Type B pancreatic cell (in vitro differentiated cells): Measurements from ENCODE around the gene DUOX2. TPM values are rescaled to one million over a fixed set of nuclear protein-coding genes. Genes with fewer than 3 reads are reported as not detected.
"Not testable (repeated sequence)": the region's sequence is repeated elsewhere in the genome, so short reads cannot be mapped to it uniquely, and the experiment has no call there.

Source experiments
- DNase-seq: peaks from one replicate; pipeline ENCODE4 v3.0.0; 2021; ENCODE audit warnings: mixed read lengths; ENCODE audit not compliant: unreplicated experiment; ENCODE audit errors: extremely low spot score
- H3K27ac Mint-ChIP-seq: 2 replicates; pipeline ENCODE4 v1.8.0; 2021; ENCODE audit warnings: mild to moderate bottlenecking, mixed read lengths
- H3K27me3 Mint-ChIP-seq: 2 replicates; pipeline ENCODE4 v1.8.0; 2021; ENCODE audit warnings: mixed read lengths
- H3K36me3 Mint-ChIP-seq: 2 replicates; pipeline ENCODE4 v1.8.0; 2021; ENCODE audit warnings: mixed read lengths
- H3K4me1 Mint-ChIP-seq: one replicate; pipeline ENCODE4 v1.8.0; 2021; ENCODE audit warnings: mixed read lengths; ENCODE audit not compliant: unreplicated experiment
- H3K4me3 Mint-ChIP-seq: 2 replicates; pipeline ENCODE4 v1.8.0; 2021; ENCODE audit warnings: mild to moderate bottlenecking, mixed read lengths
- H3K9me3 Mint-ChIP-seq: 2 replicates; pipeline ENCODE4 v1.8.0; 2021; ENCODE audit warnings: mixed read lengths
- total RNA-seq: library from RNA; stranded (reverse); gene quantifications from 2 replicates; pipeline ENCODE4 v1.2.1, GENCODE V29; 2021; ENCODE audit warnings: low replicate concordance
- TF ChIP-seq, protein P1 (sequence below): fragments of 200-600 bp; sonication (generic); conservative IDR thresholded peaks from 2 replicates; pipeline ENCODE4 v1.5.0; 2021; ENCODE audit warnings: antibody characterized with exemption, mild to moderate bottlenecking

Gene DUOX2
- total RNA-seq, 1 donor from 2014 or later, result 3.1 TPM

GRCh38 chr15:45048794-45049631, 65.0 kb downstream of the DUOX2 start:
- no peak for DNase-seq
- no peak overlapping the region for H3K27ac Mint-ChIP-seq
- H3K27me3 Mint-ChIP-seq, result no peaks in the 10 kb centered on the region
- peaks cover 54% of the 10 kb centered on the region for H3K36me3 Mint-ChIP-seq
- TF ChIP-seq, protein P1, sequence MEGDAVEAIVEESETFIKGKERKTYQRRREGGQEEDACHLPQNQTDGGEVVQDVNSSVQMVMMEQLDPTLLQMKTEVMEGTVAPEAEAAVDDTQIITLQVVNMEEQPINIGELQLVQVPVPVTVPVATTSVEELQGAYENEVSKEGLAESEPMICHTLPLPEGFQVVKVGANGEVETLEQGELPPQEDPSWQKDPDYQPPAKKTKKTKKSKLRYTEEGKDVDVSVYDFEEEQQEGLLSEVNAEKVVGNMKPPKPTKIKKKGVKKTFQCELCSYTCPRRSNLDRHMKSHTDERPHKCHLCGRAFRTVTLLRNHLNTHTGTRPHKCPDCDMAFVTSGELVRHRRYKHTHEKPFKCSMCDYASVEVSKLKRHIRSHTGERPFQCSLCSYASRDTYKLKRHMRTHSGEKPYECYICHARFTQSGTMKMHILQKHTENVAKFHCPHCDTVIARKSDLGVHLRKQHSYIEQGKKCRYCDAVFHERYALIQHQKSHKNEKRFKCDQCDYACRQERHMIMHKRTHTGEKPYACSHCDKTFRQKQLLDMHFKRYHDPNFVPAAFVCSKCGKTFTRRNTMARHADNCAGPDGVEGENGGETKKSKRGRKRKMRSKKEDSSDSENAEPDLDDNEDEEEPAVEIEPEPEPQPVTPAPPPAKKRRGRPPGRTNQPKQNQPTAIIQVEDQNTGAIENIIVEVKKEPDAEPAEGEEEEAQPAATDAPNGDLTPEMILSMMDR, result no peak
- H3K4me1 Mint-ChIP-seq, result no peaks in the 10 kb centered on the region
- H3K9me3 Mint-ChIP-seq, result peaks cover 12% of the 10 kb centered on the region
- H3K4me3 Mint-ChIP-seq, result no peak overlapping the region

GRCh38 chr15:45048449-45048793, 65.6 kb downstream of the DUOX2 start:
- Mint-ChIP-seq H3K9me3 (peaks cover 12% of the 10 kb centered on the region), H3K36me3 (peaks cover 54% of the 10 kb centered on the region)
- H3K4me3 Mint-ChIP-seq, H3K4me1 Mint-ChIP-seq, H3K27me3 Mint-ChIP-seq, H3K27ac Mint-ChIP-seq, DNase-seq: not testable (repeated sequence)

DNA sequence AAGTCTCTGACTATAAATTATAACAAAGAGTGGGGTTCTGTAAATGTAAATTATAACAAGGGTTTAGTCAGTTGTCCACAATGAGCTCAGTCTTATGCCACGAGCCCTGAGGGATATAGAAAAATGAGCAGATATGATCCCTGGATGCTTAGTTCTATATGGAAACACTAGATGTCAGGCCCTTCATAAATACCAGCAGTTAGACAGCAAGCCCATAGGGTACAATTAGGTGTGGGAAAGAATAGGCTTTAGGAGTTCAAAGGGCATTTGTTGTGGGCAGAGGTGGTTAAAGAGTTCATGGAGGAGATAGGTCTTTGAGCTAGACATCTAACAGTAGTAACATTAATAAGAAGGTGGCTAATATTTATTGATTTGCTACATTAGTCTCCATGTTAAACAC, 69.7 kb downstream of the DUOX2 start:
- H3K27me3 Mint-ChIP-seq, H3K27ac Mint-ChIP-seq, H3K9me3 Mint-ChIP-seq, H3K4me3 Mint-ChIP-seq, DNase-seq, H3K4me1 Mint-ChIP-seq: not testable (repeated sequence)
- peaks cover 17% of the 10 kb centered on the region for H3K36me3 Mint-ChIP-seq

GRCh38 chr15:45042859-45043258, 71.1 kb downstream of the DUOX2 start:
- DNase-seq, H3K4me1 Mint-ChIP-seq, H3K4me3 Mint-ChIP-seq, H3K27me3 Mint-ChIP-seq, H3K9me3 Mint-ChIP-seq, H3K27ac Mint-ChIP-seq, H3K36me3 Mint-ChIP-seq: not testable (repeated sequence)

Other genes starting within 250 kb of the DUOX2 start
- gene TERB2, start 157.5 kb downstream of the DUOX2 start, total RNA-seq, result not detected in 2 replicates
- gene SORD, start 91.0 kb downstream of the DUOX2 start, total RNA-seq, result 58.7 and 72.7 TPM in 2 replicates
- 0.17 and 0.52 TPM in 2 replicates for gene DUOXA2, start 154 bp upstream of the DUOX2 start, total RNA-seq
- 3.2 and 9.4 TPM in 2 replicates for gene DUOXA1, start 15.7 kb upstream of the DUOX2 start, total RNA-seq
- gene DUOX1, start 15.8 kb upstream of the DUOX2 start, total RNA-seq, result 5.5 and 11.1 TPM in 2 replicates
- 10.9 and 29.0 TPM in 2 replicates for gene SHF, start 73.8 kb upstream of the DUOX2 start, total RNA-seq
- gene SLC28A2, start 138.1 kb upstream of the DUOX2 start, total RNA-seq, result 0.14 and 2.4 TPM in 2 replicates